ENCODE results near the gene GSG1L. TPM values are rescaled to one million over a fixed set of nuclear protein-coding genes. Genes with fewer than 3 reads are reported as not detected.

Gene GSG1L
- total RNA-seq, 2 donors from 2014 or later, result 13.9 to 34.7 TPM

GRCh38 chr16:27778171-27778925 lies 285.2 kb downstream of the GSG1L start:
- Histone ChIP-seq H3K27me3 (no peaks in the 10 kb centered on the region), H3K27ac (no peak overlapping the region), H3K4me1 (peaks cover 0 to 6% of the 10 kb centered on the region in 2 donors), H3K36me3 (no peaks in the 10 kb centered on the region), H3K4me3 (no peak overlapping the region), H3K9me3 (no peaks in the 10 kb centered on the region)
- no peak for DNase-seq (ENCODE audit: low spot score)
- TF ChIP-seq CTCF (IDR thresholded peaks at IDR 0.05), result no peak

GRCh38 chr16:27777527-27777926 lies 286.0 kb downstream of the GSG1L start:
- no peaks in the 10 kb centered on the region for H3K36me3 ChIP-seq
- DNase-seq (ENCODE audit: low spot score), result no peak

GRCh38 chr16:27776556-27777225 lies 286.8 kb downstream of the GSG1L start:
- Histone ChIP-seq H3K27ac (no peak overlapping the region), H3K9me3 (no peaks in the 10 kb centered on the region), H3K36me3 (no peaks in the 10 kb centered on the region), H3K4me3 (no peak overlapping the region), H3K27me3 (no peaks in the 10 kb centered on the region), H3K4me1 (peaks cover 0 to 6% of the 10 kb centered on the region in 2 donors)
- no peak for DNase-seq (ENCODE audit: low spot score)
- TF ChIP-seq CTCF (IDR thresholded peaks at IDR 0.05), result no peak

More at GRCh38 chr16:27777527-27777926, 286.0 kb downstream of the GSG1L start:
- Histone ChIP-seq H3K4me3 (no peak overlapping the region), H3K27ac (no peak overlapping the region), H3K27me3 (no peaks in the 10 kb centered on the region), H3K9me3 (no peaks in the 10 kb centered on the region), H3K4me1 (peaks cover 0 to 6% of the 10 kb centered on the region in 2 donors)
- no peak for TF ChIP-seq CTCF (IDR thresholded peaks at IDR 0.05)

- Histone ChIP-seq H3K36me3 (peaks cover 6% of the 10 kb centered on the region), H3K27me3 (no peaks in the 10 kb centered on the region), H3K4me3 (no peak overlapping the region), H3K4me1 (no peaks in the 10 kb centered on the region), H3K27ac (no peak overlapping the region), H3K9me3 (no peaks in the 10 kb centered on the region)
- no peak for DNase-seq (ENCODE audit: low spot score)
- no peak for TF ChIP-seq CTCF (IDR thresholded peaks at IDR 0.05)
Measured at GRCh38 chr16:27775254-27775653, 288.3 kb downstream of the GSG1L start.

- no peaks in the 10 kb centered on the region for H3K27me3 ChIP-seq
- no peaks in the 10 kb centered on the region for H3K9me3 ChIP-seq
- TF ChIP-seq CTCF (IDR thresholded peaks at IDR 0.05), result no peak
- DNase-seq (ENCODE audit: low spot score), result no peak
- no peak overlapping the region for H3K27ac ChIP-seq
- no peaks in the 10 kb centered on the region for H3K4me1 ChIP-seq
- peaks cover 10% of the 10 kb centered on the region for H3K36me3 ChIP-seq
- no peak overlapping the region for H3K4me3 ChIP-seq
Measured at GRCh38 chr16:27774779-27775178, 288.7 kb downstream of the GSG1L start.

Measured in right atrium auricular region (tissue), 2 donors.